Non-pigmented ciliary epithelial cell (primary cell): ENCODE results near the gene KCNK3.
"Not testable (repeated sequence)": the region's sequence is repeated elsewhere in the genome, so short reads cannot be mapped to it uniquely, and the experiment has no call there.

Source experiments
- DNase-seq: peaks from one replicate; pipeline ENCODE4 v3.0.0-alpha.2; 2010; ENCODE audit warnings: low read depth

The KCNK3 gene

GRCh38 chr2:26665296-26665695 is 27.2 kb upstream of the KCNK3 start:
- DNase-seq = not testable (repeated sequence)

- no peak for DNase-seq
Observed at GRCh38 chr2:26666671-26667070, 25.9 kb upstream of the KCNK3 start.

GRCh38 chr2:26668041-26668440 is 24.5 kb upstream of the KCNK3 start:
- no peak for DNase-seq

- DNase-seq = no peak
Observed at GRCh38 chr2:26668856-26669750, 23.4 kb upstream of the KCNK3 start.

GRCh38 chr2:26670171-26670570 is 22.4 kb upstream of the KCNK3 start:
- DNase-seq = no peak

- no peak for DNase-seq
Observed at GRCh38 chr2:26670931-26671460, 21.5 kb upstream of the KCNK3 start.

- no peak for DNase-seq
Observed at GRCh38 chr2:26671691-26672090, 20.8 kb upstream of the KCNK3 start.

GRCh38 chr2:26672112-26672817 is 20.3 kb upstream of the KCNK3 start:
- no peak for DNase-seq

- DNase-seq = no peak
Observed at GRCh38 chr2:26672818-26673393, 19.6 kb upstream of the KCNK3 start.

- DNase-seq = no peak
Observed at GRCh38 chr2:26674002-26674751, 18.3 kb upstream of the KCNK3 start.

GRCh38 chr2:26674771-26675170 is 17.8 kb upstream of the KCNK3 start:
- no peak for DNase-seq

GRCh38 chr2:26675651-26676255 is 16.8 kb upstream of the KCNK3 start:
- DNase-seq = no peak

GRCh38 chr2:26678035-26678434 is 14.5 kb upstream of the KCNK3 start:
- DNase-seq = no peak

GRCh38 chr2:26679867-26680266 is 12.7 kb upstream of the KCNK3 start:
- DNase-seq = no peak

GRCh38 chr2:26681656-26682055 is 10.9 kb upstream of the KCNK3 start:
- no peak for DNase-seq

GRCh38 chr2:26682155-26682554 is 10.4 kb upstream of the KCNK3 start:
- DNase-seq = no peak

- DNase-seq = no peak
Observed at GRCh38 chr2:26683583-26683982, 8.9 kb upstream of the KCNK3 start.

GRCh38 chr2:26685341-26685740 is 7.2 kb upstream of the KCNK3 start:
- DNase-seq = no peak

- no peak for DNase-seq
Observed at GRCh38 chr2:26685989-26686839, 6.3 kb upstream of the KCNK3 start.

GRCh38 chr2:26687328-26687727 is 5.2 kb upstream of the KCNK3 start:
- DNase-seq = no peak

- no peak for DNase-seq
Observed at GRCh38 chr2:26687801-26688200, 4.7 kb upstream of the KCNK3 start.
